H1 (cell line): Measurements from ENCODE around the gene CSDE1. TPM values are rescaled to one million over a fixed set of nuclear protein-coding genes. Genes with fewer than 3 reads are reported as not detected.

Source experiments
- KDM4A ChIP-seq: IDR thresholded peaks from one replicate; pipeline ENCODE4 v1.7.1; 2012; ENCODE audit warnings: low read depth, mild to moderate bottlenecking, moderate library complexity, low read length, inconsistent platforms; ENCODE audit not compliant: severe bottlenecking
- SUZ12 ChIP-seq: fragments of 200-600 bp; sonication (generic); IDR thresholded peaks from 2 replicates; pipeline ENCODE4 v1.6.1; 2012; ENCODE audit warnings: mild to moderate bottlenecking, inconsistent platforms, low read length, moderate library complexity, mixed read lengths
- TAF1 ChIP-seq: IDR thresholded peaks from 2 replicates; pipeline ENCODE4 v1.6.1; 2011; ENCODE audit warnings: mild to moderate bottlenecking, low read depth, low read length
- polyA plus RNA-seq, 7 experiments: library from polyadenylated mRNA; depleted of rRNA in 3 of 7; stranded (reverse) in 5 of 7; unstranded in 2 of 7; fragments of >200 nt in 5 of 7; fragments of 200-250 nt in 2 of 7; gene quantifications; 1 replicate in 5 of 7; 2 replicates in 1 of 7; 4 replicates in 1 of 7; pipeline versions ENCODE4 v1.2.1 to v1.2.3, GENCODE V29; 2011 to 2013; ENCODE audit warnings: missing spikeins in 2 of 7, mixed read lengths in 2 of 7
- total RNA-seq: library from RNA; stranded (reverse); fragmentation: NEBNext Ultra II Directional; extraction: Animal tissue kit (Norgen Biotek cat#: 25700); gene quantifications from 2 replicates; pipeline ENCODE4 v1.2.1, GENCODE V29; 2021

The CSDE1 gene
- total and polyA plus RNA-seq, 2 of the 8 experiments (the other 6 are each of a cell fraction or from before 2014, with no cell fraction given), result 149 to 635 TPM

- TF ChIP-seq TAF1 (peak; percentile 86), KDM4A (peak; percentile 47), SUZ12 (no peak)
Measured at GRCh38 chr1:114670083-114671010, 87.4 kb downstream of the CSDE1 start (continued).
